Trophoblast cell (in vitro differentiated cells and primary cell): ENCODE measurements around the gene GPR87.

ENCODE experiments used
- DNase-seq, 2 donors: peaks; one replicate each; pipeline ENCODE4 v3.0.0-alpha.2; 2016
- H2AFZ ChIP-seq: 2 replicates; pipeline ENCODE4 v1.6.1; 2013; ENCODE audit warnings: low read length, moderate library complexity, mild to moderate bottlenecking; ENCODE audit not compliant: insufficient read depth, poor library complexity
- H2AK5ac ChIP-seq: 2 replicates; pipeline ENCODE4 v1.6.1; 2013; ENCODE audit warnings: mild to moderate bottlenecking, low read length
- H2BK120ac ChIP-seq: 2 replicates; pipeline ENCODE4 v1.6.1; 2013; ENCODE audit warnings: low read length, mild to moderate bottlenecking, moderate library complexity; ENCODE audit not compliant: insufficient read depth, poor library complexity
- H2BK12ac ChIP-seq: 2 replicates; pipeline ENCODE4 v1.6.1; 2013; ENCODE audit warnings: mild to moderate bottlenecking, low read length, moderate library complexity
- H2BK5ac ChIP-seq: 2 replicates; pipeline ENCODE4 v1.6.1; 2013; ENCODE audit warnings: low read length, low read depth, moderate library complexity, mild to moderate bottlenecking; ENCODE audit not compliant: poor library complexity
- H3K14ac ChIP-seq: 2 replicates; pipeline ENCODE4 v1.6.1; 2013; ENCODE audit warnings: mild to moderate bottlenecking, low read length
- H3K18ac ChIP-seq: 2 replicates; pipeline ENCODE4 v1.6.1; 2013; ENCODE audit warnings: mild to moderate bottlenecking, low read length
- H3K23ac ChIP-seq: 2 replicates; pipeline ENCODE4 v1.6.1; 2013; ENCODE audit warnings: low read length
- H3K27ac ChIP-seq: 2 replicates; pipeline ENCODE4 v1.5.1; 2013; ENCODE audit warnings: low read depth, mild to moderate bottlenecking, inconsistent platforms, low read length, moderate library complexity
- H3K27me3 ChIP-seq: 2 replicates; pipeline ENCODE4 v1.6.1; 2013; ENCODE audit warnings: inconsistent platforms, mild to moderate bottlenecking, low read length, moderate library complexity; ENCODE audit not compliant: insufficient read depth
- H3K36me3 ChIP-seq, 2 experiments: 1 replicate in 1 of 2; 2 replicates in 1 of 2; pipeline ENCODE4 v1.6.1; 2013; ENCODE audit warnings: low read length in 2 of 2, mild to moderate bottlenecking in 2 of 2, moderate library complexity in 1 of 2; ENCODE audit not compliant: insufficient read depth in 2 of 2, control insufficient read depth in 1 of 2
- H3K4ac ChIP-seq: 2 replicates; pipeline ENCODE4 v1.6.1; 2013; ENCODE audit warnings: low read depth, mild to moderate bottlenecking, low read length, moderate library complexity
- H3K4me1 ChIP-seq, 2 experiments: 1 replicate in 1 of 2; 2 replicates in 1 of 2; pipeline ENCODE4 v1.6.1; 2013; ENCODE audit warnings: low read length in 2 of 2, mild to moderate bottlenecking in 2 of 2, moderate library complexity in 1 of 2; ENCODE audit not compliant: insufficient read depth in 2 of 2, control insufficient read depth in 1 of 2
- H3K4me2 ChIP-seq: 2 replicates; pipeline ENCODE4 v1.6.1; 2013; ENCODE audit warnings: inconsistent platforms, mild to moderate bottlenecking, low read length, moderate library complexity
- H3K4me3 ChIP-seq: 2 replicates; pipeline ENCODE4 v1.5.1; 2013; ENCODE audit warnings: mild to moderate bottlenecking, low read depth, low read length, inconsistent platforms
- H3K79me1 ChIP-seq: one replicate; pipeline ENCODE4 v1.6.1; 2013; ENCODE audit warnings: low read length
- H3K79me2 ChIP-seq: 2 replicates; pipeline ENCODE4 v1.6.1; 2013; ENCODE audit warnings: low read length, mild to moderate bottlenecking; ENCODE audit not compliant: control insufficient read depth, insufficient read depth, poor library complexity
- H3K9ac ChIP-seq: 2 replicates; pipeline ENCODE4 v1.6.1; 2013; ENCODE audit warnings: mild to moderate bottlenecking, low read length
- H3K9me3 ChIP-seq: 2 replicates; pipeline ENCODE4 v1.6.1; 2013; ENCODE audit warnings: low read depth, mild to moderate bottlenecking, control low read depth, inconsistent platforms, low read length; ENCODE audit not compliant: insufficient read depth
- H4K12ac ChIP-seq: 2 replicates; pipeline ENCODE4 v1.6.1; 2013; ENCODE audit warnings: low read depth, mild to moderate bottlenecking, low read length, moderate library complexity
- H4K8ac ChIP-seq: 2 replicates; pipeline ENCODE4 v1.6.1; 2013; ENCODE audit warnings: low read depth, mild to moderate bottlenecking, low read length, moderate library complexity
- H4K91ac ChIP-seq: one replicate; pipeline ENCODE4 v1.6.1; 2013; ENCODE audit warnings: low read depth, mild to moderate bottlenecking, low read length, moderate library complexity
- WGBS: extraction: QIAGEN DNeasy Blood & Tissue Kit; methylation state at CpG from one replicate; pipeline ENCODE4 v1.1.7; 2013; ENCODE audit warnings: missing lambda C conversion rate; ENCODE audit not compliant: insufficient read length, insufficient coverage; ENCODE audit errors: extremely low coverage; 5-methylcytosine and 5-hydroxymethylcytosine counted together

GPR87 gene

GRCh38 chr3:151318991-151319390 is 2.4 kb upstream of the GPR87 start:
- Histone ChIP-seq H3K79me2 (no peaks in the 10 kb centered on the region), H3K9ac (no peak overlapping the region), H3K4me1 (peaks cover 6 to 12% of the 10 kb centered on the region in 2 experiments), H2BK120ac (no peak overlapping the region), H2AK5ac (no peak overlapping the region), H3K18ac (no peak overlapping the region), H3K4me2 (no peak overlapping the region), H3K23ac (no peak overlapping the region), H4K12ac (no peak overlapping the region), H3K4me3 (no peak overlapping the region), H3K27me3 (no peaks in the 10 kb centered on the region), H3K9me3 (no peaks in the 10 kb centered on the region), H3K27ac (no peak overlapping the region), H3K79me1 (peaks cover 11% of the 10 kb centered on the region), H3K14ac (no peak overlapping the region), H3K36me3 (no peaks in the 10 kb centered on the region), H4K91ac (no peak overlapping the region), H2BK12ac (peak overlapping the region; percentile 73), H2AFZ (no peak overlapping the region), H4K8ac (no peak overlapping the region), H3K4ac (no peak overlapping the region), H2BK5ac (no peak overlapping the region)
- DNase-seq, result peak; percentile 11 to 67
- WGBS, result no CpG with 5 or more reads among the region's 7 CpGs

GRCh38 chr3:151318313-151318712 is 1.7 kb upstream of the GPR87 start:
- Histone ChIP-seq H3K27ac (no peak overlapping the region), H3K79me1 (peaks cover 11% of the 10 kb centered on the region)
- no peak for DNase-seq

GRCh38 chr3:151315846-151316245 is 774 bp downstream of the GPR87 start:
- H3K79me2 ChIP-seq, result no peaks in the 10 kb centered on the region

More at GRCh38 chr3:151318313-151318712, 1.7 kb upstream of the GPR87 start:
- Histone ChIP-seq H3K4me3 (no peak overlapping the region), H4K12ac (no peak overlapping the region), H3K4me1 (peaks cover 6 to 14% of the 10 kb centered on the region in 2 experiments), H2BK120ac (no peak overlapping the region), H3K4me2 (no peak overlapping the region), H3K79me2 (no peaks in the 10 kb centered on the region), H3K18ac (no peak overlapping the region), H3K23ac (no peak overlapping the region), H2AK5ac (no peak overlapping the region), H2BK12ac (no peak overlapping the region), H4K8ac (no peak overlapping the region), H3K27me3 (no peaks in the 10 kb centered on the region), H3K9me3 (no peaks in the 10 kb centered on the region), H3K36me3 (no peaks in the 10 kb centered on the region), H3K4ac (no peak overlapping the region), H2AFZ (no peak overlapping the region), H2BK5ac (no peak overlapping the region), H3K9ac (no peak overlapping the region), H3K14ac (no peak overlapping the region), H4K91ac (no peak overlapping the region)

GRCh38 chr3:151315136-151315535 is 1.5 kb downstream of the GPR87 start:
- no peak overlapping the region for H4K8ac ChIP-seq
- WGBS, result no CpG with 5 or more reads among the region's 2 CpGs
- H3K27ac ChIP-seq, result peak overlapping the region; percentile 90
- H2AK5ac ChIP-seq, result no peak overlapping the region
- peak overlapping the region; percentile 42 for H3K4me2 ChIP-seq
- no peak overlapping the region for H3K4me3 ChIP-seq
- no peak overlapping the region for H2BK12ac ChIP-seq
- H4K12ac ChIP-seq, result no peak overlapping the region
- H3K14ac ChIP-seq, result no peak overlapping the region
- H2AFZ ChIP-seq, result no peak overlapping the region
- peak overlapping the region; percentile 48 for H2BK120ac ChIP-seq
- H3K9me3 ChIP-seq, result no peaks in the 10 kb centered on the region
- no peak overlapping the region for H3K23ac ChIP-seq
- peak in 1 of 2 donors; percentile 59 for DNase-seq
- H3K79me2 ChIP-seq, result no peaks in the 10 kb centered on the region
- H3K4me1 ChIP-seq, result peaks cover 6 to 11% of the 10 kb centered on the region in 2 experiments
- H3K36me3 ChIP-seq, result no peaks in the 10 kb centered on the region
- H3K9ac ChIP-seq, result no peak overlapping the region
- no peaks in the 10 kb centered on the region for H3K27me3 ChIP-seq
- peak overlapping the region; percentile 10 for H3K4ac ChIP-seq
- H3K18ac ChIP-seq, result no peak overlapping the region
- no peak overlapping the region for H4K91ac ChIP-seq
- H2BK5ac ChIP-seq, result no peak overlapping the region
- H3K79me1 ChIP-seq, result peaks cover 11% of the 10 kb centered on the region

More at GRCh38 chr3:151315846-151316245, 774 bp downstream of the GPR87 start:
- Histone ChIP-seq H2AK5ac (no peak overlapping the region), H2BK120ac (no peak overlapping the region), H4K91ac (no peak overlapping the region), H3K4ac (no peak overlapping the region), H4K8ac (no peak overlapping the region), H3K27ac (peak overlapping the region; percentile 57), H3K23ac (no peak overlapping the region), H2BK12ac (no peak overlapping the region), H3K14ac (no peak overlapping the region), H2BK5ac (peak overlapping the region; percentile 81), H3K4me3 (no peak overlapping the region), H3K27me3 (no peaks in the 10 kb centered on the region), H3K4me1 (peaks cover 6 to 14% of the 10 kb centered on the region in 2 experiments), H2AFZ (no peak overlapping the region), H3K4me2 (no peak overlapping the region), H4K12ac (no peak overlapping the region), H3K18ac (no peak overlapping the region), H3K9ac (no peak overlapping the region), H3K79me1 (peaks cover 11% of the 10 kb centered on the region), H3K9me3 (no peaks in the 10 kb centered on the region), H3K36me3 (no peaks in the 10 kb centered on the region)
- WGBS, result no CpG with 5 or more reads among the region's 2 CpGs
- DNase-seq, result peak in 1 of 2 donors; percentile 32
